CD14-positive monocyte (primary cell): ENCODE data around the gene DDX46. TPM values are rescaled to one million over a fixed set of nuclear protein-coding genes. Genes with fewer than 3 reads are reported as not detected.

Experiments
- DNase-seq, 3 donors: peaks; one replicate each; pipeline ENCODE4 v3.0.0-alpha.2; 2011 to 2022
- H2AFZ ChIP-seq: 2 replicates; pipeline ENCODE4 v1.6.0; 2012; ENCODE audit warnings: mild to moderate bottlenecking, low read depth, low read length, inconsistent platforms; ENCODE audit not compliant: insufficient read depth, poor library complexity, severe bottlenecking
- H3K27ac ChIP-seq, 2 donors: 1 replicate in 1 of 2; 2 replicates in 1 of 2; pipeline ENCODE4 v1.5.1; 2012 to 2013; ENCODE audit warnings: low read length in 2 of 2, control low read depth in 1 of 2, inconsistent platforms in 1 of 2, low read depth in 1 of 2, mild to moderate bottlenecking in 1 of 2
- H3K27me3 ChIP-seq, 2 donors: one replicate each; pipeline versions ENCODE4 v1.6.0 to v1.6.1; 2011 to 2013; ENCODE audit warnings: low read length in 2 of 2; ENCODE audit not compliant: control insufficient read depth in 2 of 2, insufficient read depth in 2 of 2
- H3K36me3 ChIP-seq, 2 donors: replicated peaks in 1 of 2; 1 replicate in 1 of 2; 2 replicates in 1 of 2; pipeline versions ENCODE4 v1.5.1 to v1.6.1; 2012 to 2013; ENCODE audit warnings: low read length in 2 of 2, control low read depth in 1 of 2, inconsistent platforms in 1 of 2, mild to moderate bottlenecking in 1 of 2; ENCODE audit not compliant: insufficient read depth in 2 of 2, control insufficient read depth in 1 of 2
- H3K4me1 ChIP-seq, 2 donors: 1 replicate in 1 of 2; 2 replicates in 1 of 2; pipeline versions ENCODE4 v1.5.1 to v1.6.1; 2012 to 2013; ENCODE audit warnings: low read length in 2 of 2, control low read depth in 1 of 2, inconsistent platforms in 1 of 2, mild to moderate bottlenecking in 1 of 2, moderate library complexity in 1 of 2; ENCODE audit not compliant: insufficient read depth in 2 of 2, control insufficient read depth in 1 of 2
- H3K4me2 ChIP-seq: replicated peaks from 2 replicates; pipeline ENCODE3; 2012; ENCODE audit warnings: low read length, moderate library complexity, mild to moderate bottlenecking; ENCODE audit not compliant: poor library complexity, severe bottlenecking; ENCODE audit errors: extremely low read depth
- H3K4me3 ChIP-seq, 3 experiments: fragments of 200-600 bp in 1 of 3; sonication (generic) in 1 of 3; replicated peaks in 1 of 3; 1 replicate in 2 of 3; 2 replicates in 1 of 3; pipeline ENCODE4 v1.5.1; 2011 to 2013; ENCODE audit warnings: low read length in 3 of 3, mild to moderate bottlenecking in 3 of 3, control low read depth in 2 of 3, low read depth in 2 of 3, inconsistent platforms in 1 of 3, moderate library complexity in 1 of 3
- H3K79me2 ChIP-seq: 2 replicates; pipeline ENCODE4 v1.6.0; 2012; ENCODE audit warnings: mild to moderate bottlenecking, control low read depth, inconsistent platforms, low read length, moderate library complexity; ENCODE audit not compliant: insufficient read depth
- H3K9ac ChIP-seq: 2 replicates; pipeline ENCODE4 v1.6.0; 2017; ENCODE audit warnings: low read length, mild to moderate bottlenecking; ENCODE audit not compliant: insufficient read depth, poor library complexity, severe bottlenecking
- H3K9me3 ChIP-seq, 2 donors: replicated peaks in 1 of 2; 1 replicate in 1 of 2; 2 replicates in 1 of 2; pipeline versions ENCODE4 v1.5.1 to v1.6.1; 2012 to 2013; ENCODE audit warnings: low read length in 2 of 2, control low read depth in 1 of 2; ENCODE audit not compliant: control insufficient read depth in 1 of 2, insufficient read depth in 1 of 2
- H4K20me1 ChIP-seq: 2 replicates; pipeline ENCODE4 v1.6.0; 2012; ENCODE audit warnings: mild to moderate bottlenecking, low read length, control low read depth, moderate library complexity; ENCODE audit not compliant: insufficient read depth
- H3K27ac Mint-ChIP-seq, 7 donors: one replicate each; pipeline ENCODE4 v1.8.0; 2020; ENCODE audit warnings: mild to moderate bottlenecking in 7 of 7, mixed read lengths in 7 of 7, moderate library complexity in 6 of 7, inconsistent platforms in 2 of 7
- H3K27me3 Mint-ChIP-seq, 3 donors: one replicate each; pipeline ENCODE4 v1.8.0; 2021 to 2022; ENCODE audit warnings: low read depth in 3 of 3, mild to moderate bottlenecking in 3 of 3, mixed read lengths in 3 of 3, moderate library complexity in 3 of 3, inconsistent platforms in 1 of 3
- H3K36me3 Mint-ChIP-seq, 2 donors: one replicate each; pipeline ENCODE4 v1.8.0; 2020; ENCODE audit warnings: mixed read lengths in 2 of 2, inconsistent platforms in 1 of 2, mild to moderate bottlenecking in 1 of 2
- H3K4me1 Mint-ChIP-seq: one replicate; pipeline ENCODE4 v1.8.0; 2020; ENCODE audit warnings: mild to moderate bottlenecking, mixed read lengths
- H3K4me3 Mint-ChIP-seq, 2 donors: one replicate each; pipeline ENCODE4 v1.8.0; 2020; ENCODE audit warnings: mild to moderate bottlenecking in 2 of 2, mixed read lengths in 2 of 2, moderate library complexity in 1 of 2
- H3K9me3 Mint-ChIP-seq, 7 donors: one replicate each; pipeline ENCODE4 v1.8.0; 2020 to 2022; ENCODE audit warnings: mixed read lengths in 7 of 7, mild to moderate bottlenecking in 6 of 7, moderate library complexity in 6 of 7, inconsistent platforms in 2 of 7
- WGBS: methylation state at CpG from one replicate; pipeline ENCODE4 v1.1.5; 2013; ENCODE audit warnings: missing lambda C conversion rate; ENCODE audit not compliant: insufficient coverage; 5-methylcytosine and 5-hydroxymethylcytosine counted together
- intact Hi-C, 2 donors: fragments of 100-400 bp; cut with micrococcal nuclease; formaldehyde crosslinking; loops; one replicate each; pipeline versions ENCODE4 v1.15.0 to v1.15.1; 2023
- polyA plus RNA-seq, 3 donors: library from polyadenylated mRNA; depleted of rRNA in 1 of 3; unstranded in 2 of 3; stranded (reverse) in 1 of 3; fragments of 300-500 nt in 2 of 3; fragments of >200 nt in 1 of 3; fragmentation: Illumina TruSeq in 2 of 3; gene quantifications; 1 replicate in 2 of 3; 2 replicates in 1 of 3; pipeline ENCODE4 v1.2.3, GENCODE V29; 2012 to 2021
- TF ChIP-seq, protein P1 (sequence below): fragments of 200-600 bp; IDR thresholded peaks from one replicate; pipeline ENCODE4 v1.8.0; 2022; ENCODE audit warnings: antibody characterized with exemption, mild to moderate bottlenecking

The DDX46 gene
- polyA plus RNA-seq, 3 donors: 7.6 to 22.3 (median 11.8) TPM

DNA sequence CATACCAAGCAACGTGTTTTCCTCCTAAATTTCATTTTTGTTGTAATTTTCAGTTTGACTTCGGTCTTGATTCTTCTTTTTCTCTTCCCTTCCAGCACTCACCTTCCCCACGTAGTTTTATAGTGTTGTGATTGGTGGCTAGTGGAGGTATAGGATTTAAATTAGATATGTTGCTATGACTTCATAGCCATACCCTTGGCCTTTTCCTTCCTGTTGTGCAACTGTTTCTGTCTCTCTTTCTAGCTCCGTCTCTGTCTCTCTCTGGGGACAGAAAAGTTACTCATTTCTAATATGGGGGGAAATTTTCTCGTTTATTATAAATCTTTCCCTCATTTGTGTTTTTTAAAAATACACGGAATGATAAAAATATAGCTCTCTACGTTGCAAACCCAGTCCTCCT lies 66.6 kb downstream of the DDX46 start:
- H3K9me3 ChIP-seq: no peaks in the 10 kb centered on the region
- H3K9ac ChIP-seq: no peak overlapping the region
- TF ChIP-seq, protein P1, sequence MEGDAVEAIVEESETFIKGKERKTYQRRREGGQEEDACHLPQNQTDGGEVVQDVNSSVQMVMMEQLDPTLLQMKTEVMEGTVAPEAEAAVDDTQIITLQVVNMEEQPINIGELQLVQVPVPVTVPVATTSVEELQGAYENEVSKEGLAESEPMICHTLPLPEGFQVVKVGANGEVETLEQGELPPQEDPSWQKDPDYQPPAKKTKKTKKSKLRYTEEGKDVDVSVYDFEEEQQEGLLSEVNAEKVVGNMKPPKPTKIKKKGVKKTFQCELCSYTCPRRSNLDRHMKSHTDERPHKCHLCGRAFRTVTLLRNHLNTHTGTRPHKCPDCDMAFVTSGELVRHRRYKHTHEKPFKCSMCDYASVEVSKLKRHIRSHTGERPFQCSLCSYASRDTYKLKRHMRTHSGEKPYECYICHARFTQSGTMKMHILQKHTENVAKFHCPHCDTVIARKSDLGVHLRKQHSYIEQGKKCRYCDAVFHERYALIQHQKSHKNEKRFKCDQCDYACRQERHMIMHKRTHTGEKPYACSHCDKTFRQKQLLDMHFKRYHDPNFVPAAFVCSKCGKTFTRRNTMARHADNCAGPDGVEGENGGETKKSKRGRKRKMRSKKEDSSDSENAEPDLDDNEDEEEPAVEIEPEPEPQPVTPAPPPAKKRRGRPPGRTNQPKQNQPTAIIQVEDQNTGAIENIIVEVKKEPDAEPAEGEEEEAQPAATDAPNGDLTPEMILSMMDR: no peak
- Mint-ChIP-seq H3K4me3 (peak overlapping the region in 1 of 2 donors; percentile 6), H3K36me3 (peaks cover 61 to 73% of the 10 kb centered on the region in 2 donors), H3K4me1 (peaks cover 14% of the 10 kb centered on the region), H3K27me3 (peaks cover 0 to 1% (median 0%) of the 10 kb centered on the region in 3 donors), H3K9me3 (peaks cover 0 to 2% (median 0%) of the 10 kb centered on the region in 7 donors), H3K27ac (peak overlapping the region in 2 of 7 donors; percentile 51 to 66)
- peaks cover 12 to 14% of the 10 kb centered on the region in 2 donors for H3K4me1 ChIP-seq
- H4K20me1 ChIP-seq: no peaks in the 10 kb centered on the region
- intact Hi-C loops: no loop called here
- H3K4me2 ChIP-seq: no peak overlapping the region
- no CpG with 5 or more reads among the region's 7 CpGs for WGBS
- H3K79me2 ChIP-seq: no peaks in the 10 kb centered on the region
- H3K4me3 ChIP-seq: no peak overlapping the region
- DNase-seq: peak in 1 of 3 donors; percentile 3
- H3K27me3 ChIP-seq: no peaks in the 10 kb centered on the region
- H3K27ac ChIP-seq: peak overlapping the region in 1 of 2 donors; percentile 50
- H3K36me3 ChIP-seq: peaks cover 75 to 86% of the 10 kb centered on the region in 2 donors
- H2AFZ ChIP-seq: no peak overlapping the region

- no peak overlapping the region for H3K4me2 ChIP-seq
- Mint-ChIP-seq H3K36me3 (peaks cover 37 to 72% of the 10 kb centered on the region in 2 donors), H3K27ac (no peak overlapping the region), H3K4me3 (no peak overlapping the region), H3K4me1 (no peaks in the 10 kb centered on the region), H3K9me3 (no peaks in the 10 kb centered on the region), H3K27me3 (peaks cover 0 to 2% (median 0%) of the 10 kb centered on the region in 3 donors)
- WGBS: 100% methylated on average over 1 of the region's 3 CpGs
- no peak for DNase-seq
- H3K27me3 ChIP-seq: no peaks in the 10 kb centered on the region
- peaks cover 41 to 70% of the 10 kb centered on the region in 2 donors for H3K36me3 ChIP-seq
- no peak overlapping the region for H3K27ac ChIP-seq
- no peaks in the 10 kb centered on the region for H3K9me3 ChIP-seq
- TF ChIP-seq, protein P1: no peak
- H3K9ac ChIP-seq: no peak overlapping the region
- H4K20me1 ChIP-seq: no peaks in the 10 kb centered on the region
- intact Hi-C loops: no loop called here
- no peaks in the 10 kb centered on the region for H3K79me2 ChIP-seq
- no peak overlapping the region for H2AFZ ChIP-seq
- H3K4me3 ChIP-seq: no peak overlapping the region
- H3K4me1 ChIP-seq: no peaks in the 10 kb centered on the region
Measured at GRCh38 chr5:134833340-134834032, 74.9 kb downstream of the DDX46 start.
